Measurements from ENCODE around the gene SPINK13.

SPINK13 gene

GRCh38 chr5:148335259-148335658 is 66.7 kb downstream of the SPINK13 start, which contains the start of gene SPINK9:
Gene SPINK9 (plus strand): TSS chr5:148335559. CDS start chr5:148335614, 55 bp downstream.
- TF ChIP-seq TAF1 (IDR thresholded peaks at IDR 0.05; ENCODE audit: borderline replicate concordance, insufficient read depth, low read length) (no peak), POLR2AphosphoS5 (IDR thresholded peaks at IDR 0.05; ENCODE audit: low read depth, low read length) (no peak), SIN3A (IDR thresholded peaks at IDR 0.05; ENCODE audit: borderline replicate concordance, insufficient read depth, low read length) (no peak)
